ENCODE data around the gene JPH2.

- TF ChIP-seq, protein P1, sequence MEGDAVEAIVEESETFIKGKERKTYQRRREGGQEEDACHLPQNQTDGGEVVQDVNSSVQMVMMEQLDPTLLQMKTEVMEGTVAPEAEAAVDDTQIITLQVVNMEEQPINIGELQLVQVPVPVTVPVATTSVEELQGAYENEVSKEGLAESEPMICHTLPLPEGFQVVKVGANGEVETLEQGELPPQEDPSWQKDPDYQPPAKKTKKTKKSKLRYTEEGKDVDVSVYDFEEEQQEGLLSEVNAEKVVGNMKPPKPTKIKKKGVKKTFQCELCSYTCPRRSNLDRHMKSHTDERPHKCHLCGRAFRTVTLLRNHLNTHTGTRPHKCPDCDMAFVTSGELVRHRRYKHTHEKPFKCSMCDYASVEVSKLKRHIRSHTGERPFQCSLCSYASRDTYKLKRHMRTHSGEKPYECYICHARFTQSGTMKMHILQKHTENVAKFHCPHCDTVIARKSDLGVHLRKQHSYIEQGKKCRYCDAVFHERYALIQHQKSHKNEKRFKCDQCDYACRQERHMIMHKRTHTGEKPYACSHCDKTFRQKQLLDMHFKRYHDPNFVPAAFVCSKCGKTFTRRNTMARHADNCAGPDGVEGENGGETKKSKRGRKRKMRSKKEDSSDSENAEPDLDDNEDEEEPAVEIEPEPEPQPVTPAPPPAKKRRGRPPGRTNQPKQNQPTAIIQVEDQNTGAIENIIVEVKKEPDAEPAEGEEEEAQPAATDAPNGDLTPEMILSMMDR (conservative IDR thresholded peaks at IDR 0.05 in 1 of 2, IDR thresholded peaks at IDR 0.05 in 1 of 2; ENCODE audit: extremely low read depth in 1 of 2, insufficient read depth in 1 of 2, low read depth in 1 of 2, low read length in 2 of 2), result no peak
- TF ChIP-seq EZH2 (IDR thresholded peaks at IDR 0.05; ENCODE audit: borderline replicate concordance, low read length), result no peak
Observed at GRCh38 chr20:44099832-44100231, 87.2 kb downstream of the JPH2 start.
